Panc1 (cell line): ENCODE measurements around the gene HBB. TPM values are rescaled to one million over a fixed set of nuclear protein-coding genes. Genes with fewer than 3 reads are reported as not detected.
"Not testable (repeated sequence)": the region's sequence is repeated elsewhere in the genome, so short reads cannot be mapped to it uniquely, and the experiment has no call there.

Experiments used
- ATAC-seq: fragments of 200-7000 bp; cut with Tn5 transposase; 2 replicates; pipeline ENCODE4 v1.9.1; 2020; ENCODE audit warnings: mild to moderate bottlenecking, moderate library complexity
- BruUV-seq: library from RNA; stranded (reverse); fragments of 400-500 nt; replicated peaks from 2 replicates; lab custom pipeline; 2021; lab: Mats Ljungman, UMichigan
- CTCF ChIA-PET: fragments of 300-600 bp; sonication (Branson Sonifier 250); formaldehyde crosslinking; loops from one replicate; lab custom pipeline; 2022; ENCODE audit warnings: antibody characterized with exemption; lab: Charles Lee
- POLR2A ChIA-PET: fragments of 300-600 bp; sonication (Branson Sonifier 250); formaldehyde crosslinking; loops from one replicate; lab custom pipeline; 2022; ENCODE audit warnings: antibody characterized with exemption; lab: Charles Lee
- DNase-seq: peaks from one replicate; pipeline ENCODE4 v3.0.0-alpha.2; 2010; ENCODE audit warnings: low read depth, low spot score
- H3K27ac ChIP-seq: 2 replicates; pipeline ENCODE4 v1.5.1; 2011; ENCODE audit warnings: mild to moderate bottlenecking, low read length, inconsistent platforms
- H3K27me3 ChIP-seq: fragments of 200-500 bp; sonication (Bioruptor generic); 2 replicates; pipeline ENCODE4 v1.6.0; 2014; ENCODE audit warnings: low read length, inconsistent platforms; ENCODE audit not compliant: control insufficient read depth, insufficient read depth
- H3K36me3 ChIP-seq: fragments of 200-500 bp; sonication (Bioruptor generic); 2 replicates; pipeline ENCODE4 v1.5.1; 2014; ENCODE audit warnings: inconsistent platforms, mild to moderate bottlenecking, low read length, moderate library complexity; ENCODE audit not compliant: control insufficient read depth, insufficient read depth
- H3K4me1 ChIP-seq: 2 replicates; pipeline ENCODE4 v1.5.1; 2011; ENCODE audit warnings: inconsistent platforms, mild to moderate bottlenecking, low read length, moderate library complexity; ENCODE audit not compliant: control insufficient read depth, insufficient read depth
- H3K4me3 ChIP-seq, 2 experiments: 2 replicates each; pipeline ENCODE4 v1.5.1; 2011 to 2012; ENCODE audit warnings: low read depth in 2 of 2, low read length in 2 of 2, mild to moderate bottlenecking in 2 of 2, inconsistent platforms in 1 of 2, moderate library complexity in 1 of 2
- H3K9me3 ChIP-seq: fragments of 200-500 bp; sonication (Bioruptor generic); 2 replicates; pipeline ENCODE4 v1.5.1; 2014; ENCODE audit warnings: low read depth, mild to moderate bottlenecking, inconsistent platforms, low read length, moderate library complexity; ENCODE audit not compliant: control insufficient read depth, insufficient read depth
- POLR2AphosphoS5 ChIP-seq: IDR thresholded peaks from 2 replicates; pipeline ENCODE4 v1.6.1; 2012; ENCODE audit warnings: mild to moderate bottlenecking, low read depth, low read length, moderate library complexity
- SIN3A ChIP-seq: IDR thresholded peaks from 2 replicates; pipeline ENCODE4 v1.6.1; 2012; ENCODE audit warnings: low read depth, mild to moderate bottlenecking, low read length, moderate library complexity, borderline replicate concordance; ENCODE audit not compliant: insufficient read depth
- TCF7L2 ChIP-seq: IDR thresholded peaks from 2 replicates; pipeline ENCODE4 v1.6.1; 2011; ENCODE audit warnings: mild to moderate bottlenecking, low read depth, low read length, inconsistent platforms
- in situ Hi-C: cut with HindIII; loops from 2 replicates; pipeline ENCODE4 v1.10.0; 2016; ENCODE audit warnings: low sequenced_read_pairs, low pct_unique_long_range_greater_than_20kb
- intact Hi-C: fragments of 100-400 bp; cut with micrococcal nuclease; formaldehyde crosslinking; loops from one replicate; pipeline ENCODE4 v1.10.0; 2022; ENCODE audit not compliant: unreplicated experiment
- total RNA-seq: library from RNA; stranded (reverse); gene quantifications from one replicate; pipeline ENCODE4 v1.2.1, GENCODE V29; 2021; ENCODE audit not compliant: unreplicated experiment
- TF ChIP-seq, protein P1 (sequence below), 2 experiments: IDR thresholded peaks; 2 replicates each; pipeline ENCODE4 v1.6.1; 2011 to 2012; ENCODE audit warnings: low read depth in 2 of 2, control low read depth in 1 of 2, low read length in 1 of 2, mild to moderate bottlenecking in 1 of 2, moderate library complexity in 1 of 2; ENCODE audit not compliant: insufficient read depth in 1 of 2
- TF ChIP-seq, protein P2 (sequence below): fragments of 450-650 bp; IDR thresholded peaks from 2 replicates; pipeline ENCODE4 v1.5.1; 2017; ENCODE audit warnings: mild to moderate bottlenecking

HBB gene
- total RNA-seq, 1 experiment from 2014 or later, result 0.72 TPM

DNA sequence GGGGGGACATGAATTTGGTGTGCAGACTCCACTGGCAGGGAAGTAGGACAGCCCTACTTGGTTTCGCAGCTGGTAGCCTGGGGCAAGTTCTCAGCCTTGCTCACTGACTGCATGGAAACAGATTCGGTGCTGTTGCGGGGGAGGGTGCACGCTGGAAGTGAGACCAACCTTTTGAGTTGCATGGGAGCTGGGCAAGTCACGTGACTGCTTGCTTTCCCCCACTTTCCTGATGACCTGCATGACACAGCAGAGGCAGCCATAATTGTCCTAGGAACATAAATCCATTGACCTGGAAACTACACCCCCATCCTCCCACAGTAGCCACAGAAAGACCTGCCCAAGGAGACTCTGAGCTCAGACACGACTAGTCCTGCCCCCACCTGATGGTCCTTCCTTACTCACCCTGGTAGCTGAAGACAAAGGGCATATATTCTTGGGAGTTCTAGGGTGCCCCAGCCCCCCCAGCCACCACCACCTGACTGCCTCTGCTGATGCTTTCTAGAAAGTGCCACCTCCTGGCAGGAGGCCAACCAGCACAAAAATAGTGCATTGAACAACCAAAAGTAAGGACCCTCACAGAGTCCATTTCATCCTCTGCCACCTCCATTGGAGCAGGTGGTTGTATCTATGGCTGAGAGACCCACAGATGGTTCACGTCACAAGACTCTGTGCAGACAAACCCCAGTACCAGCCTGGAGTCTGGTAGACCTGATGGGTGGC, 31.8 kb upstream of the HBB start:
- ATAC-seq, result no peak

DNA sequence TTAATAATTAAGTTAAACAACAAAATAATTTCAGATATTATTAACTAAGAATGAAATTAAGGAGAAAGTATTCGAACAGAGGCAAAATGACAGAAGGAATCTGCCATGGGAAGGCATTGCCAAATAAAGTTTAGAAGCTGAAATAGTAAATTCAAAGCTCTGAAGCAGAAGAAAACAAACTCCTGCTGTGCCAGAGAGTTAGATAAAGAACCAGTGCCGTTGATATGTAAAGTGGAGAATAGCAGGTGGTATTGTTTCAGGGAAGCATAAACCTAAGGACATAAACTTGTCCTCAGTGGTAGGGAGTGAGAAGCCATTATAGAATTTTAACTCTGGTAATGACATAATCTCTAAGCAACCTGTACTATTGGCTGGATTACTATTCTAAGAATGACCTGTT, 30.4 kb upstream of the HBB start:
- DNase-seq (no peak), ATAC-seq (no peak)
- no peaks in the 10 kb centered on the region for H3K4me1 ChIP-seq
- ChIA-PET CTCF (no interaction called here), POLR2A (no interaction called here)
- H3K4me3 ChIP-seq, result no peak overlapping the region
- H3K27ac ChIP-seq, result no peak overlapping the region
- no TSS peak for BruUV-seq
- H3K36me3 ChIP-seq, result no peaks in the 10 kb centered on the region
- in situ Hi-C loops, result no loop called here
- intact Hi-C loops, result no loop called here
- H3K27me3 ChIP-seq, result no peaks in the 10 kb centered on the region
- TF ChIP-seq, protein P1, sequence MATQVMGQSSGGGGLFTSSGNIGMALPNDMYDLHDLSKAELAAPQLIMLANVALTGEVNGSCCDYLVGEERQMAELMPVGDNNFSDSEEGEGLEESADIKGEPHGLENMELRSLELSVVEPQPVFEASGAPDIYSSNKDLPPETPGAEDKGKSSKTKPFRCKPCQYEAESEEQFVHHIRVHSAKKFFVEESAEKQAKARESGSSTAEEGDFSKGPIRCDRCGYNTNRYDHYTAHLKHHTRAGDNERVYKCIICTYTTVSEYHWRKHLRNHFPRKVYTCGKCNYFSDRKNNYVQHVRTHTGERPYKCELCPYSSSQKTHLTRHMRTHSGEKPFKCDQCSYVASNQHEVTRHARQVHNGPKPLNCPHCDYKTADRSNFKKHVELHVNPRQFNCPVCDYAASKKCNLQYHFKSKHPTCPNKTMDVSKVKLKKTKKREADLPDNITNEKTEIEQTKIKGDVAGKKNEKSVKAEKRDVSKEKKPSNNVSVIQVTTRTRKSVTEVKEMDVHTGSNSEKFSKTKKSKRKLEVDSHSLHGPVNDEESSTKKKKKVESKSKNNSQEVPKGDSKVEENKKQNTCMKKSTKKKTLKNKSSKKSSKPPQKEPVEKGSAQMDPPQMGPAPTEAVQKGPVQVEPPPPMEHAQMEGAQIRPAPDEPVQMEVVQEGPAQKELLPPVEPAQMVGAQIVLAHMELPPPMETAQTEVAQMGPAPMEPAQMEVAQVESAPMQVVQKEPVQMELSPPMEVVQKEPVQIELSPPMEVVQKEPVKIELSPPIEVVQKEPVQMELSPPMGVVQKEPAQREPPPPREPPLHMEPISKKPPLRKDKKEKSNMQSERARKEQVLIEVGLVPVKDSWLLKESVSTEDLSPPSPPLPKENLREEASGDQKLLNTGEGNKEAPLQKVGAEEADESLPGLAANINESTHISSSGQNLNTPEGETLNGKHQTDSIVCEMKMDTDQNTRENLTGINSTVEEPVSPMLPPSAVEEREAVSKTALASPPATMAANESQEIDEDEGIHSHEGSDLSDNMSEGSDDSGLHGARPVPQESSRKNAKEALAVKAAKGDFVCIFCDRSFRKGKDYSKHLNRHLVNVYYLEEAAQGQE (IDR thresholded peaks at IDR 0.05; ENCODE audit: insufficient read depth in 1 of 2, low read depth in 2 of 2, low read length in 1 of 2), result no peak
- TF ChIP-seq TCF7L2 (no peak), SIN3A (no peak), POLR2AphosphoS5 (no peak)
- TF ChIP-seq, protein P2, sequence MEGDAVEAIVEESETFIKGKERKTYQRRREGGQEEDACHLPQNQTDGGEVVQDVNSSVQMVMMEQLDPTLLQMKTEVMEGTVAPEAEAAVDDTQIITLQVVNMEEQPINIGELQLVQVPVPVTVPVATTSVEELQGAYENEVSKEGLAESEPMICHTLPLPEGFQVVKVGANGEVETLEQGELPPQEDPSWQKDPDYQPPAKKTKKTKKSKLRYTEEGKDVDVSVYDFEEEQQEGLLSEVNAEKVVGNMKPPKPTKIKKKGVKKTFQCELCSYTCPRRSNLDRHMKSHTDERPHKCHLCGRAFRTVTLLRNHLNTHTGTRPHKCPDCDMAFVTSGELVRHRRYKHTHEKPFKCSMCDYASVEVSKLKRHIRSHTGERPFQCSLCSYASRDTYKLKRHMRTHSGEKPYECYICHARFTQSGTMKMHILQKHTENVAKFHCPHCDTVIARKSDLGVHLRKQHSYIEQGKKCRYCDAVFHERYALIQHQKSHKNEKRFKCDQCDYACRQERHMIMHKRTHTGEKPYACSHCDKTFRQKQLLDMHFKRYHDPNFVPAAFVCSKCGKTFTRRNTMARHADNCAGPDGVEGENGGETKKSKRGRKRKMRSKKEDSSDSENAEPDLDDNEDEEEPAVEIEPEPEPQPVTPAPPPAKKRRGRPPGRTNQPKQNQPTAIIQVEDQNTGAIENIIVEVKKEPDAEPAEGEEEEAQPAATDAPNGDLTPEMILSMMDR, result no peak
- H3K9me3 ChIP-seq, result no peaks in the 10 kb centered on the region

More for the DNA sequence above, 31.8 kb upstream of the HBB start:
- H3K27ac ChIP-seq, result no peak overlapping the region
- H3K4me3 ChIP-seq, result no peak overlapping the region
- in situ Hi-C loops (no loop called here), intact Hi-C loops (no loop called here)
- BruUV-seq, result no TSS peak
- H3K4me1 ChIP-seq, result no peaks in the 10 kb centered on the region
- ChIA-PET POLR2A (no interaction called here), CTCF (no interaction called here)
- no peak for DNase-seq
- no peaks in the 10 kb centered on the region for H3K36me3 ChIP-seq
- no peaks in the 10 kb centered on the region for H3K9me3 ChIP-seq
- TF ChIP-seq SIN3A (no peak), TCF7L2 (no peak), POLR2AphosphoS5 (no peak)
- TF ChIP-seq, protein P2, result no peak
- TF ChIP-seq, protein P1 (IDR thresholded peaks at IDR 0.05; ENCODE audit: insufficient read depth in 1 of 2, low read depth in 2 of 2, low read length in 1 of 2), result no peak
- no peaks in the 10 kb centered on the region for H3K27me3 ChIP-seq

DNA sequence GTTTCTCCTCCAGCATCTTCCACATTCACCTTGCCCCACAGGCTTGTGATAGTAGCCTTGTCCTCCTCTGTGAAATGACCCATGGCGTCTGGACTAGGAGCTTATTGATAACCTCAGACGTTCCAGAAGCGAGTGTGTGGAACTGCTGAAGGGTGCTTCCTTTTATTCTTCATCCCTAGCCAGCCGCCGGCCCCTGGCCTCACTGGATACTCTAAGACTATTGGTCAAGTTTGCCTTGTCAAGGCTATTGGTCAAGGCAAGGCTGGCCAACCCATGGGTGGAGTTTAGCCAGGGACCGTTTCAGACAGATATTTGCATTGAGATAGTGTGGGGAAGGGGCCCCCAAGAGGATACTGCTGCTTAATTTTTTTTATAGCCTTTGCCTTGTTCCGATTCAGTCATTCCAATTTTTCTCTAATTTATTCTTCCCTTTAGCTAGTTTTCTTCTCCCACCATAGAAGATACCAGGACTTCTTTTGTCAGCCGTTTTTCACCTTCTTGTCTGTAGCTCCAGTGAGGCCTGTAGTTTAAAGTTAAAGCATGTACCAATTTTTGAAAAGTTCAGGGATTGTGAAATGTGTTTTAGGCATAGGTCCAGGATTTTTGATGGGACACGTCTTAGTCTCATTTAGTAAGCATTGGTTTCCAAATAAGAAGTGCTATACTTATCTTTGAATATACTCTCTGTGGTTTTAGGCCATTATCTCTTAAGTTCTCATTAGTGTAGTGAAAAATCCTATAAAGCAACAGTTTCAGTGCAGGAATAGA, 28.0 kb upstream of the HBB start, which contains the start of gene HBG2:
HBG2 (minus strand) TSS at position 136 of the 768 bp plus-strand sequence; CDS start at position 83, 53 bp downstream.
- POLR2A ChIA-PET, result interaction anchor here (0.7 kb wide), 1 partner anchor 419 kb away, joined by 6 read pairs; no protein-coding TSS in a partner anchor
- DNase-seq, ATAC-seq, in situ Hi-C loops, H3K36me3 ChIP-seq, intact Hi-C loops, H3K9me3 ChIP-seq, H3K4me1 ChIP-seq, H3K4me3 ChIP-seq, H3K27ac ChIP-seq, CTCF ChIA-PET, BruUV-seq, H3K27me3 ChIP-seq: not testable (repeated sequence)
